Right lobe of liver (tissue), 6 donors: Measurements from ENCODE around the gene BTN3A1. TPM values are rescaled to one million over a fixed set of nuclear protein-coding genes. Genes with fewer than 3 reads are reported as not detected.

ENCODE experiments used
- ATAC-seq, 4 donors: fragments of 200-7000 bp; cut with Tn5 transposase; one replicate each; pipeline ENCODE4 v1.9.1; 2020; ENCODE audit warnings: mild to moderate bottlenecking in 4 of 4, moderate library complexity in 4 of 4
- DNase-seq, 3 donors: peaks; one replicate each; pipeline ENCODE4 v3.0.0-alpha.2; 2020
- H3K27ac ChIP-seq, 3 donors: fragments of 200-600 bp; one replicate each; pipeline ENCODE4 v1.8.0; 2022
- H3K27me3 ChIP-seq, 2 donors: fragments of 200-600 bp; one replicate each; pipeline ENCODE4 v1.8.0; 2022
- H3K36me3 ChIP-seq, 4 donors: fragments of 200-600 bp; sonication (generic) in 1 of 4; one replicate each; pipeline versions ENCODE4 v1.5.1 to v1.8.0; 2017 to 2022; ENCODE audit warnings: control low read depth in 1 of 4
- H3K4me1 ChIP-seq, 4 donors: fragments of 200-600 bp; sonication (generic) in 1 of 4; one replicate each; pipeline versions ENCODE4 v1.5.1 to v1.8.0; 2017 to 2022; ENCODE audit warnings: control low read depth in 1 of 4
- H3K4me3 ChIP-seq, 3 donors: fragments of 200-600 bp; one replicate each; pipeline ENCODE4 v1.8.0; 2022
- H3K9me3 ChIP-seq, 4 donors: fragments of 200-600 bp; sonication (generic) in 1 of 4; one replicate each; pipeline versions ENCODE4 v1.5.1 to v1.8.0; 2017 to 2022; ENCODE audit warnings: control low read depth in 1 of 4
- POLR2A ChIP-seq: fragments of 450-650 bp; IDR thresholded peaks from one replicate; pipeline ENCODE4 v1.6.1; 2017; ENCODE audit warnings: antibody characterized with exemption, mild to moderate bottlenecking
- WGBS: methylation state at CpG from one replicate; pipeline ENCODE4 v1.1.6; 2018; ENCODE audit warnings: low coverage, low lambda C conversion rate; ENCODE audit not compliant: insufficient coverage; ENCODE audit errors: missing lambda C conversion rate; 5-methylcytosine and 5-hydroxymethylcytosine counted together
- intact Hi-C, 2 donors: fragments of 100-400 bp; cut with DNase I; formaldehyde crosslinking; loops; one replicate each; pipeline versions ENCODE4 v1.11.2 to v1.14.1; 2022
- total RNA-seq, 6 experiments: library from RNA; depleted of rRNA in 2 of 6; stranded (reverse); fragments of >200 nt in 2 of 6; fragmentation: NEBNext Ultra II Directional in 3 of 6; extraction: Animal tissue kit (Norgen Biotek cat#: 25700) in 3 of 6; gene quantifications; one replicate each; pipeline versions ENCODE4 v1.1.0 to v1.2.4, GENCODE V29; 2016 to 2023
- TF ChIP-seq, protein P1 (sequence below), 4 donors: fragments of 200-600 bp in 3 of 4; fragments of 450-650 bp in 1 of 4; IDR thresholded peaks; one replicate each; pipeline versions ENCODE4 v1.5.1 to v1.8.0; 2016 to 2022; ENCODE audit warnings: antibody characterized with exemption in 4 of 4, mild to moderate bottlenecking in 2 of 4
- donor health status: DM: no; HTN: yes; CAD: no.
- donor health status: DM: no; HTN: no; CAD: no.
- donor health status: DM: no; HTN: no; CAD: no.
- donor health status: DM: no; HTN: yes; CAD: no.
- donor health status: DM: no; HTN: yes; CAD: no.

The BTN3A1 gene
- total RNA-seq, 6 experiments from 2014 or later: 9.0 to 15.9 (median 10.6) TPM

DNA sequence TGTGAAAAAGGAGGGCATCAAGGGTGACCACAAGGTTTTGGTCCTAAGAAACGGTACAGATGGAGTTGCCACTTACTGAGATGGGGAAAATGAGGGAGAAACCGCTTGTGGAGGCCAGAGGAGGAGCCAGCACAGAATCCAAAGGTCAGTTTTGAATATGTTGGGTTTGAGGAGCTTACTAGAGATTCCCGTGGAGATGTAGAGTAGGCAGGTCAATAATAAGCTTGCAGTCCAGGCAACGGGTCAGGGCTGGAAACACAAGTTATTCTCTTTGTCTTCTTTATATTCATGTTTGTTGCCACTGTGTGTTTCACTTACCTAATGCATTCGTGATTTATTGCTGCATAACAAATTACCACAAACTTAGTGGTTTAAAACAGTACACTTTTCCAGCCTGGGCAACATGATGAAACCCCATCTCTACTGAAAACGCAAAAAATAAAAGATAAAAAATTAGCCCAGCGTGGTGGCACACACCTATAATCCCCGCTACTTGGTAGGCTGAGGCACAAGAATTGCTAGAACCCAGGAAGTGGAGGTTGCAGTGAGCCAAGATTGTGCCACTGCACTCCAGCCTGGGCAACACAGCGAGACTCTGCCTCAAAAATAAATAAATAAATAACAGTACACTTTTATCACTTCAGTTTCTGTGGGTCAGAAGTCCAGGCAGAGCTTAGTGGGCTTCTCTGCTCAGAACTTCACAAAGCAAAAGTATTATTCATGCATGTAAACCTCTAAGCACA is 39.8 kb upstream of the BTN3A1 start:
- no peak overlapping the region for H3K27ac ChIP-seq
- no peak overlapping the region for H3K4me3 ChIP-seq
- intact Hi-C loops: no loop called here
- H3K36me3 ChIP-seq: no peaks in the 10 kb centered on the region
- ATAC-seq: no peak
- peaks cover 0 to 14% (median 0%) of the 10 kb centered on the region in 4 donors for H3K4me1 ChIP-seq
- no peak for TF ChIP-seq POLR2A
- TF ChIP-seq, protein P1, sequence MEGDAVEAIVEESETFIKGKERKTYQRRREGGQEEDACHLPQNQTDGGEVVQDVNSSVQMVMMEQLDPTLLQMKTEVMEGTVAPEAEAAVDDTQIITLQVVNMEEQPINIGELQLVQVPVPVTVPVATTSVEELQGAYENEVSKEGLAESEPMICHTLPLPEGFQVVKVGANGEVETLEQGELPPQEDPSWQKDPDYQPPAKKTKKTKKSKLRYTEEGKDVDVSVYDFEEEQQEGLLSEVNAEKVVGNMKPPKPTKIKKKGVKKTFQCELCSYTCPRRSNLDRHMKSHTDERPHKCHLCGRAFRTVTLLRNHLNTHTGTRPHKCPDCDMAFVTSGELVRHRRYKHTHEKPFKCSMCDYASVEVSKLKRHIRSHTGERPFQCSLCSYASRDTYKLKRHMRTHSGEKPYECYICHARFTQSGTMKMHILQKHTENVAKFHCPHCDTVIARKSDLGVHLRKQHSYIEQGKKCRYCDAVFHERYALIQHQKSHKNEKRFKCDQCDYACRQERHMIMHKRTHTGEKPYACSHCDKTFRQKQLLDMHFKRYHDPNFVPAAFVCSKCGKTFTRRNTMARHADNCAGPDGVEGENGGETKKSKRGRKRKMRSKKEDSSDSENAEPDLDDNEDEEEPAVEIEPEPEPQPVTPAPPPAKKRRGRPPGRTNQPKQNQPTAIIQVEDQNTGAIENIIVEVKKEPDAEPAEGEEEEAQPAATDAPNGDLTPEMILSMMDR (IDR thresholded peaks at IDR 0.05): no peak
- whole genome bisulfite sequencing: 73% methylated on average over 9 of the region's 9 CpGs
- no peaks in the 10 kb centered on the region for H3K27me3 ChIP-seq
- DNase-seq: no peak
- no peaks in the 10 kb centered on the region for H3K9me3 ChIP-seq

DNA sequence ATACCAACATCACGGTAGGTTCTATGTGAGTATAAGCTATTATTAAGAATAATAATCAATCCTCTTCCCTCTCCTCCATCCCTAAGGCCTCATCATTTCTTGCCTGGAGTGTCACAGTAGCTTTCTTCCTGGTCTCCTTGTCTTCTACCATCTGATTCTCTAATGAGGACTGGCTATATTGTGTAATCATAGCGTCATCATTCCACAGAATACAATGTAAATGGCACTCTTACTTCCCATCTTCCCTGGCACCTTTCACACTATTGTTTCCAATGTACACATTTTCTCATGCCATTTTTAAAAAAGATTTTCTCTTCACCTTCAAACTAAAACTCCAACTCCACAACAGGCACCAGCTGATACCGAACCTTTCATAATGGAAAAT is 39.2 kb upstream of the BTN3A1 start:
- no peak for TF ChIP-seq POLR2A
- TF ChIP-seq, protein P1 (IDR thresholded peaks at IDR 0.05): no peak
- Histone ChIP-seq H3K4me1 (peaks cover 0 to 15% (median 0%) of the 10 kb centered on the region in 4 donors), H3K4me3 (no peak overlapping the region), H3K9me3 (no peaks in the 10 kb centered on the region), H3K36me3 (no peaks in the 10 kb centered on the region), H3K27ac (no peak overlapping the region), H3K27me3 (no peaks in the 10 kb centered on the region)
- intact Hi-C loops: no loop called here
- DNase-seq: no peak
- 91% methylated on average over 3 of the region's 3 CpGs for WGBS
- ATAC-seq: no peak

DNA sequence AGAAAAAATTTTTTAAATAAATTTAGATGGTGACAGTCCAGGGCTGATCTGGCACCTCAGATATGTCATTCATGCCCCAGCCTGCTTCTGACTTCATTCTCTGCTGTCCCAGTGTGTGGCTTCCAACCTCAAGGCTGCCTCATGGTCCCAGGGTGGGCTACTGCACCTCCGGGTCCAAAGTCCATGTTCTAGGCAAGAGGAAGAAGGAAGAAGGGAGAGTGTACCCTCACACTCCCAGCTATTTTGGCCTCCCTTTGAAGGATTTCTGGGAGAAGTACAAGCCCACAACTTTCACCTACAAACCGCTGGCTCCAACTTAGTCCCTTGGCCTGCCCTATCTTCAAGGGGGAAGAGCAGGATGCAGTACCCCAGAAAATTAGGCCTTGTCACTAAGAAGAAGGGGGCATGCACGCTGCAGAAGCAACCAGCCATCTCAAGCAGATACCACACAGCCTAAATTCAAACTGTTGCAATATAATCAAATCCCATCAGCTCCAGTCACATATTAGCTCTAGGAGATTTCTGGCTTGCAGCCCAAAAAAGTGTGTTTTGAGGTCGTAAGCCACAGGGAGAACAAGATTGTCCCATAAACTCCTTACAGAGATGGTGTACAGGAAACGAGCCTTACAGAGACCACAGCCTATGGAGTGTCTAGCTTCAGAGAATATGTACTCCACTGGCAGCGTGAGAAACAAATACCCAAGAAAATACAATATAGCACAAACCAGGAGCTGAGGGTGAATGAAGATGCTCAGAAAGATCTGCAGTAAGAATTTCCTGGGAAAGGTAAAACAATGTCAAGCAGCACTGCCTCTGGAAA is 38.0 kb upstream of the BTN3A1 start:
- H3K4me3 ChIP-seq: peak overlapping the region; percentile 44 to 66 (median 54)
- peak overlapping the region; percentile 88 to 96 (median 92) for H3K27ac ChIP-seq
- H3K9me3 ChIP-seq: no peaks in the 10 kb centered on the region
- intact Hi-C loops: no loop called here
- WGBS: 32% methylated on average over 5 of the region's 6 CpGs
- H3K4me1 ChIP-seq: peaks cover 0 to 15% (median 0%) of the 10 kb centered on the region in 4 donors
- H3K27me3 ChIP-seq: no peaks in the 10 kb centered on the region
- H3K36me3 ChIP-seq: no peaks in the 10 kb centered on the region
- TF ChIP-seq POLR2A: no peak
- TF ChIP-seq, protein P1 (IDR thresholded peaks at IDR 0.05): no peak
- ATAC-seq (peak in 2 of 4 donors; percentile 10 to 15), DNase-seq (no peak)

DNA sequence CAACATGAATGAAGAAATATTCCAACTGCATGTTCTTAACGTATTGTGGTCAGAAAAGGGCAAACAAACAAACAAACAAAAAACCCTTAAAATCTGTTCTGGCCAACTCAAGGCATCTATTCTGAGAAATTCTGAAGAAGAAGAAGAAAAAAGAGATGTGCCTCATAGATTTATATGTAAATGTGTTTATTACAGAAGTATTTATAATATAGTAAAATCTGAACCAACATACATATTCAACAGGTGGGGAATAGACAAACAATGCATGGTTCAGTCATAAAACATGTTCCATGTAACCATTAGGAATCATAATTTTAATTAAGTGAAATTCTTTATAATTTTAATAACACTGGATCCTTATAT is 36.5 kb upstream of the BTN3A1 start:
- ATAC-seq: no peak
- no peaks in the 10 kb centered on the region for H3K27me3 ChIP-seq
- 0% methylated on average over 1 of the region's 1 CpG for WGBS
- peaks cover 0 to 15% (median 0%) of the 10 kb centered on the region in 4 donors for H3K4me1 ChIP-seq
- H3K27ac ChIP-seq: peak overlapping the region; percentile 88 to 96 (median 92)
- intact Hi-C loops: no loop called here
- no peak for DNase-seq
- no peaks in the 10 kb centered on the region for H3K9me3 ChIP-seq
- peak overlapping the region; percentile 44 to 66 (median 54) for H3K4me3 ChIP-seq
- H3K36me3 ChIP-seq: peaks cover 0 to 1% (median 0%) of the 10 kb centered on the region in 4 donors
- TF ChIP-seq, protein P1 (IDR thresholded peaks at IDR 0.05): no peak
- no peak for TF ChIP-seq POLR2A
